ENCODE results near the gene STX7.

The STX7 gene

DNA sequence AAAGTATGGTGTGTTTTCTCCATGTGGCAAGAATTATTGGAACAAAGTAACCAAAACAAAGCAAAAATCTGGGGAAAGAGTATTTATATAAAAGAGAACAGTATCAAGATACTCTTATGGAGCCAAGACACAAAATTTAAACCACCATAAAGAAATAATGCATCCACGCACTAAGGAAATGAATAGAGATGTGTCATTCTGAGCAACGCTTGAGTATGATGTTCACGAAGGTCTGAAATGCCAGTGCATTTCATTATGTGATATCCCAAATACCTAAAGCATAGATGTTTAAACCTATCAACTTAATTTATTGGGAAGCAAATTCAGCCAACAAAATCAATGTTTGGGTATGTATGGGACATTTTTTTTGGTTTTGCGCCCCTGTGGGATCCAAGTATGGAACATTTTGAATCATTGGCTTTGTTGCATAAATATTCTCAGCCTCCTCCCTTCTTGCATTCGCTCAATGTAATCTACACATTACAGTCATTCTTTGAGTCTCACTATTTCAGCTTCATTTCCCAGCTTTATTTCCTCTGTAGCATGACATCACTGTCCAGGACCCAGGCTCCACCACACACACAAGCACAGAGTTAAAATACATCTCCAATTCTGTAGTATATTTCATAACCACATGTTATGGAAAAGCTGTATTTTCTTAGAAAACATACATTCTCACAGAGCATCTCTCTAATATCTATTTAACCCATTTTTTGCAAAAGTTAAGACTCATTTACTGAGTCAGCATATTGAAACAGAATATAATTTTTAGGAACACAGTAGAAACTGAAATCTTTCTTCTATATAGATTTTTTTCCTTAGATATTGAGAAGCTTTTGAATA is 100.0 kb downstream of the STX7 start:
- DNase-seq = peak; percentile 76

DNA sequence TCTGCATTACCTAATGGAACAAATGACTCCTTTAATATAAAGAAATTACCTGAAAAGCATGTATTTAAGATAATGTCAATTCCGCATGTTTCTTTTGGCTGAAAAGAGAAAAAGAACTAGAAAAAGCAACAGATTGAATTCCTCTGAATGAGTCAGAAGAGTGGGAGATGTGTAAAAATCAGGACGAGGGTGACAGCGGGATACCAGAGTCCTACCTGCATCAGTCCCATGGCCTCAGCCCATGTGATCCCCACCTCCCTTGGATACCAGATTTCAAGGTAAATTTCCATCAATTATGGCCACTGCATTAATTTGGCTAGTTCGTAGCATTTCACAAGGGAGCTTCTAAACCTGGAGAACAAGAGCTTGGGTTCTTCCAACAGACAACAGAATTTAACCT is 101.6 kb downstream of the STX7 start:
- DNase-seq = no peak

GRCh38 chr6:132410830-132411229 is 102.1 kb downstream of the STX7 start:
- DNase-seq = no peak

DNA sequence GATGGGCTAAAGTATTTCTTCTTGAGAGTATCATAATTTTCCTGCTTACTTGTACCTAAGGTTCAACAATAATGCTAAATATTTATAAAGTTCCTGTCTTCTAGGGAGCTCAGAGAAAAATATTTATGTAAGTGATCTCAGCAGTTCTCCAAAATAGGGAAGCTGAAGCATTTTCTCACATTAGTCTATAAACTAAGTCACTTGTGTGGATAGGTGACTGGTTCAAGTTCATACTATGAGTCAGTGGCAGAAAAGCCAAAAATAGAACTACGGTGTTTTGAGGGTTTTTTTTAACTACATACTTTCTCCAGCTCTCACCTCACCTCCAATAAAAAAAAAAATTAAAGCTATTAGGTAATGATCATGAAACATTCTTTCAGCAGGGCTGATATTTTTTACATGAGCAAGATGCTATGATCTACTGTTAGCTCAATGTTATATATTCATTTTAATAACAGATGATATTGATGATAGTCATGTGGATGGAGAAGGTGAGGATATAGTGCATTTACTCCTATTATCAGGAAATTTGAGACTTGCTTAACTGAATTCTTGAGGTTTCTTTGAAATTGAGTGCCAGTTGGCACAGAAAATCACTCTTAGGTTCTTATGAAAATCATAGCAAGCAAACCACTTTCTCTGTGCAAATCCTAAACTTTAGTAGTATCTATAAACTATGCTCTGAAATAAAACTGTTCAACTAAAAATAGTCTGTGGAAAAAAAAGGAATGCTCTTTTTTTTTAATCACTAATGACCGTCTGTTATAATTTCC is 107.6 kb downstream of the STX7 start:
- DNase-seq = no peak

GRCh38 chr6:132404736-132405135 is 108.2 kb downstream of the STX7 start:
- DNase-seq = no peak

GRCh38 chr6:132404330-132404729 is 108.6 kb downstream of the STX7 start:
- no peak for DNase-seq

DNA sequence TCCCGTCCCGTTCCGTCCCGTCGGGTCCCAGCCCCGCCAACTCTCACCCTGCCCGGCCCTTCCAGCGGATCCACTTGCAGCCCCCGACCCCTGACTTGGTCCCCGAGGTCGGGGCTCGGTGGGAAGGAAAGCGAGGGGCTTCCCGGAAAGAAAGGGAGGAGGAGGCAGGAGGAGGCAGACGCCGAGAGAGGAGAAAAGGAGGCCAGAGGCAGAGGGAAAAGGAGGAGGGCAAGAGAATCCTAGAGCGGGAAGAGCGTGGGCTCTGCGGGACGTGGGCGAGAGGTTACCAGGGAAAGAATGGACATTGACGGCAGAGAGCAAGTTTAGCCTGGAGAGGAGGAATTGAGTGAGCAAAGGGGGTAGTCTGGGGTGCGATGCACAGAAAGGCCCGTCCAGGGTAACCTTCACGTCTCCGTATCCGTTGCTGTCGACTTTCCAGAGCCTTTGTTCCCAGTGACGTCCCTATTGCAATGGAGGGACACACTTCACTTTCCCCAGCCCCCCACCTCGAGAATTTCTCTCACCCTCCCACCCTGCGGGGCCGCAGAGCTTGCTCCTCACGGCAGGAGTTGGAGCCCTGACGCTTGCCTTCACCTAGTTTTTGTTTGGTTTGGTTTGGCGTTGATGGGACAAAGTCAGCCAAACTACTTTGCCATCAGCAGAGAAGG is 111.2 kb downstream of the STX7 start:
- no peak for DNase-seq

DNA sequence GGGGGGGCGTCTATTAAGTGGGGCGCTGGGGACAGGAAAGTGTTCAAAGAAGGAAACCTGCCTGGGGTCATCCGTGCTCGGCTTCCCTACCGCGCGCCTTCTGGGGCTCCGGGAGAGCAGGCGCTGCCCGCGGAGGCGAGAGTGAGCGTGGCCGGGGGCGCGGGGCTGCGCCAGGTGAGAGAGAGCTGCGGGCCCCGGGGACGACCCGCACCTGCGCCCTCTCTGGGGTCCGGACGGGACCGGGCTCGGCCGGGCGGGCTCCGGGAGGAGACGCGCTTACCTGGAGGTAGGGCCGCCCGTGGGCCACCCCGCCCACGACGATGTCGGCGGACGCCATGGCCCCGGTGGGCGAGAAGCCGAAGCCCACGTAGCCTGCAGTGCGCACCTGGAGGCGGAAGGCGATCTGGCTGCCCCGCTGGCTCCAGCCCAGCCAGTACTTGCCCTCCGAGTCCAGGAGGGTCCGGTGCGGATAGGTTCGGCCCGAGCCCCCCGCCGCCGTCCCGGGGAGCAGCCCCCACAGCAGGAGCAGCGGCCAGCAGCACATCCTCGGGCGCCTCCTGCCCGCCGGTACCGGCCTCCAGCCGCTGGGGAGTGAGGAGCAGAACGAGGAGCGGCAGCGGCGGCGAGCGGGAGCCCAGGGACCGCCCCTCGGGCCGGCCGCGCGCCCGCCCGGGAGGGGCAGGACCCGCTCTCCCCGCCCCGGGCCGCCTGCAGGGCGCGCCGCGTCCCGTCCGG is 111.9 kb downstream of the STX7 start, which contains the start of gene MOXD1:
Gene MOXD1 (minus strand): TSS at position 593 of the 735 bp plus-strand sequence. CDS start 49 bp downstream, at position 544.
- DNase-seq = peak; percentile 68

- DNase-seq = no peak
These were observed 112.4 kb downstream of the STX7 start for GRCh38 chr6:132400555-132400882.

- DNase-seq = peak; percentile 53
These were observed 113.4 kb downstream of the STX7 start for GRCh38 chr6:132399376-132400074.
